HG03520 (cell line): ENCODE measurements around the gene MBOAT1.

Source experiments
- ATAC-seq: cut with Tn5 transposase; IDR thresholded peaks from one replicate; pipeline ENCODE4 v1.9.1; 2021; ENCODE audit warnings: mild to moderate bottlenecking, moderate library complexity; ENCODE audit not compliant: unreplicated experiment

Gene MBOAT1

DNA sequence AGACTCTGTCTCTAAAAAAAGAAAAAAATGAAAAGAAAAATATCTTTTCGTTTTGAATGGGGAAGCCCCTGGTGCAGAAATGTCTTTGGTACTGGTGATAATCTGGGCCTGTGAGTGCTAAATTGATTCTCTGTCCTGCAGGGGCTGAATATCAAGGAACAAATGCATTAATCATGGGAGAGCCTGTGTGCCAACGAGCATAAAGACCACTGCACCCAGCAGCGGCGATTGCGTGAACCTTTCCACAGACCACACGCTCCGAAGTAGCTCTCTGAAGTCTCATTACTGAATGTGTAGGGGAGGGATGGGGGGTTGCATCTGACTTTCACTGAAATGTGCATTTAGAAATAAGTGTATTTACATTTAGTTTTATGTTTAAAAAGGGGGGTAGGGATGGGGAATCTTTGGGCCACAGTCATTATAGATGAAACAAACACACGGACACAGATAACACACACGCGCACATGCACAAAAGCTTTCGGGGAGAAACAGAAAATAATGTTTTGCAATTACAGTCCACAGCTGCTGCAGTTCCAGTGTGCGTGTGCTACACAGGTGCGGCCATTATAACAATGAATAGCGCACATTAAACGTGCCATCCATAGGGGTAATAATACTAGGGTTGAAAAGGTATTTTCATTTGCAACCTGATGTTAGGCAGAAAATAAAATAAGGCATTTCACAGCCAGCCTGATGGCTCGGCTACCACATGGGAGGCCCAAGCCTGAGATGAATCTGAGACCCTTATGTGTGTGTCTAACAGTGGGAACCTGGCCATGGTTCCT lies 154.0 kb downstream of the MBOAT1 start:
- ATAC-seq = no peak

DNA sequence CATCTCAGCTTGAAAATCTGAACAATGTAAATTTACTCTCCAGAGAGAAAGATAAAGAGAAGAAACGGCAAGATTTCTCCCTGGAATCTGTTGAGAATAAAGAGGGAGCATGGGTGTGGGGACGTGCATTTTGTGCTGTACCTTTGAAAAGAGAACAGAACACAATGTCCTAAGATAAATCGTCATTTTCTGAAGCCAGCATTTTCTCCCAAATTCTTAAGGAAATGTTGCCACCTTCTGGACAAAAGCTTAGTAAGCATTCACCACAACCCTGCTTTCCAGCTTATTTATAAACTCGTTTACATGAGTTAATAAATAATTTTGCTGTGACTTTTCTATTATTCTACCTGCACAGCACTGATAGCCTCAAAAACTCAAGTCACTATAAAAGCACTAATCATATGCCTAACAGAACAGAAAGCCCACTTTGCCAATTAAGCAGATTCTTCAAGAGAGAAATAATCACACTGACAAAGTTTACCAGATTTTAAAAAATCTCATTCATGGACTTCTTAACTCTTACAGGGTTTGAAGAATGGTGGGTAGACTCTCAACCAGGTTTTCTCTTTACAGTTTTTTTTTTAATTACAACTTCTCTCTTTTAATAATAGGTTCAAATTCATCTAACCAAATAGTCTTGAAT lies 155.8 kb downstream of the MBOAT1 start:
- ATAC-seq = peak; percentile 54

GRCh38 chr6:20055916-20056315 lies 156.4 kb downstream of the MBOAT1 start:
- ATAC-seq = no peak
